ENCODE measurements around the gene FAM83G.

FAM83G gene

GRCh38 chr17:18977646-18978045 is 26.9 kb downstream of the FAM83G start:
- no peak overlapping the region for H3K4me3 ChIP-seq (ENCODE audit: low read depth, low read length)
- in situ Hi-C loops (cut with HindIII; ENCODE audit: low sequenced_read_pairs), result no loop called here
- DNase-seq (ENCODE audit: low read depth, low spot score), result no peak
- TF ChIP-seq, protein P1, sequence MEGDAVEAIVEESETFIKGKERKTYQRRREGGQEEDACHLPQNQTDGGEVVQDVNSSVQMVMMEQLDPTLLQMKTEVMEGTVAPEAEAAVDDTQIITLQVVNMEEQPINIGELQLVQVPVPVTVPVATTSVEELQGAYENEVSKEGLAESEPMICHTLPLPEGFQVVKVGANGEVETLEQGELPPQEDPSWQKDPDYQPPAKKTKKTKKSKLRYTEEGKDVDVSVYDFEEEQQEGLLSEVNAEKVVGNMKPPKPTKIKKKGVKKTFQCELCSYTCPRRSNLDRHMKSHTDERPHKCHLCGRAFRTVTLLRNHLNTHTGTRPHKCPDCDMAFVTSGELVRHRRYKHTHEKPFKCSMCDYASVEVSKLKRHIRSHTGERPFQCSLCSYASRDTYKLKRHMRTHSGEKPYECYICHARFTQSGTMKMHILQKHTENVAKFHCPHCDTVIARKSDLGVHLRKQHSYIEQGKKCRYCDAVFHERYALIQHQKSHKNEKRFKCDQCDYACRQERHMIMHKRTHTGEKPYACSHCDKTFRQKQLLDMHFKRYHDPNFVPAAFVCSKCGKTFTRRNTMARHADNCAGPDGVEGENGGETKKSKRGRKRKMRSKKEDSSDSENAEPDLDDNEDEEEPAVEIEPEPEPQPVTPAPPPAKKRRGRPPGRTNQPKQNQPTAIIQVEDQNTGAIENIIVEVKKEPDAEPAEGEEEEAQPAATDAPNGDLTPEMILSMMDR (IDR thresholded peaks at IDR 0.05; ENCODE audit: low read depth, low read length), result no peak

- no peak for DNase-seq (ENCODE audit: low read depth, low spot score)
- no peak overlapping the region for H3K4me3 ChIP-seq (ENCODE audit: low read depth, low read length)
- TF ChIP-seq, protein P1 (IDR thresholded peaks at IDR 0.05; ENCODE audit: low read depth, low read length), result no peak
- in situ Hi-C loops (cut with HindIII; ENCODE audit: low sequenced_read_pairs), result no loop called here
These were observed 27.5 kb downstream of the FAM83G start for GRCh38 chr17:18977021-18977420.

DNA sequence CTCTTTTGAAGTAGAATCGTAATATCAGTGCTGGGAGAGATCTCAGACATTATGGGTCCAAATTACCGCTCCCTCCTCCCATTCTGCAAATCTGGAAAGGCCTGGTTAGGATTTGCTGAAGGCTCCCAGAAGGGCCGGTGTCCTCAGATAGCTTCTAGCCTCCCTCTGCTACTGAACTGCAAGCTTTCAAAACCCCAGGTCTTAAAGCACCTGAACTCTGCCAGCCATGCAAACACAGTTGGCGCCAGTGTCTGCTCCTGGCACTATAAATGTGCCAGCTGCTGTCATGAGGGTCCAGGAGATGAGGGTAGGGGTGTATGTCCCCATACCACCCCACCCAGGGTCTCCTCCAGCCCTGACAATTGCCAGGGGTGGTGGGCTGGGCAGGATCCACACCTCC is 28.4 kb downstream of the FAM83G start:
- no peak for DNase-seq (ENCODE audit: low read depth, low spot score)
- TF ChIP-seq, protein P1 (IDR thresholded peaks at IDR 0.05; ENCODE audit: low read depth, low read length), result no peak
- in situ Hi-C loops (cut with HindIII; ENCODE audit: low sequenced_read_pairs), result no loop called here
- no peak overlapping the region for H3K4me3 ChIP-seq (ENCODE audit: low read depth, low read length)

GRCh38 chr17:18975597-18975996 is 29.0 kb downstream of the FAM83G start:
- in situ Hi-C loops (cut with HindIII; ENCODE audit: low sequenced_read_pairs), result no loop called here
- H3K4me3 ChIP-seq (ENCODE audit: low read depth, low read length), result no peak overlapping the region
- DNase-seq (ENCODE audit: low read depth, low spot score), result no peak
- TF ChIP-seq, protein P1 (IDR thresholded peaks at IDR 0.05; ENCODE audit: low read depth, low read length), result no peak

GRCh38 chr17:18974407-18975149 is 30.0 kb downstream of the FAM83G start:
- TF ChIP-seq, protein P1 (IDR thresholded peaks at IDR 0.05; ENCODE audit: low read depth, low read length), result no peak
- in situ Hi-C loops (cut with HindIII; ENCODE audit: low sequenced_read_pairs), result no loop called here
- no peak for DNase-seq (ENCODE audit: low read depth, low spot score)
- no peak overlapping the region for H3K4me3 ChIP-seq (ENCODE audit: low read depth, low read length)

DNA sequence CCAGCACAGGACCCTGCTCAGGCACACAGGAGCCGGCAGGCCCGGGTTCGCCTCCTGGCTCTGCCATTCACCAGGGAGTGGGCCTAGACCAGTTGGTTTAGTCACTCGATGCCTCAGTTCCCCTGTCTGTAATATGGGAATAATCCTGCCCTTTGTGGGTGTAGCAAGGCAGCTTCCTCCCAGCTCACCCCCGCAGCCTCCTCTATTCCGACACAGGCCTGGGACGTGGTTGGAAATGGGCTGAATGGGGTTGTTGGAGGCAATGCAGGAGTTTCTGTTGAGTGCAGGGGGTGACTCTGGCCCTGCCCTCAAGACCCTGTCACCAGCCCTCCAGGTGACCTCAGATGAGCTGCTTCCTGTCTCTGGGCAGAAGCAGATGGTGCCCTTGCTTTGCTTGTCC is 32.8 kb downstream of the FAM83G start:
- in situ Hi-C loops (cut with HindIII; ENCODE audit: low sequenced_read_pairs), result no loop called here
- no peak overlapping the region for H3K4me3 ChIP-seq (ENCODE audit: low read depth, low read length)
- no peak for DNase-seq (ENCODE audit: low read depth, low spot score)
- TF ChIP-seq, protein P1 (IDR thresholded peaks at IDR 0.05; ENCODE audit: low read depth, low read length), result no peak

All from astrocyte of the spinal cord (primary cell).